AG04450 (cell line): ENCODE data around the gene PTCH1. TPM values are rescaled to one million over a fixed set of nuclear protein-coding genes. Genes with fewer than 3 reads are reported as not detected.

Experiments
- CTCF ChIA-PET: fragments of 300-600, 350-600 bp; formaldehyde crosslinking; extraction: SDS; loops from one replicate; lab custom pipeline; 2022; ENCODE audit warnings: antibody characterized with exemption, inconsistent platforms; lab: Charles Lee
- POLR2A ChIA-PET: fragments of 350-600 bp; formaldehyde crosslinking; extraction: SDS; loops from one replicate; lab custom pipeline; 2021; ENCODE audit warnings: antibody characterized with exemption, inconsistent platforms; lab: Yijun Ruan, JAX
- DNase-seq: peaks from one replicate; pipeline ENCODE4 v3.0.0-alpha.2; 2011; ENCODE audit warnings: low read depth, low spot score
- H3K27ac ChIP-seq: one replicate; pipeline ENCODE4 v1.5.1; 2012; ENCODE audit warnings: low read depth, low read length, control low read depth
- H3K27me3 ChIP-seq: one replicate; pipeline ENCODE4 v1.6.0; 2012; ENCODE audit warnings: low read length; ENCODE audit not compliant: control insufficient read depth, insufficient read depth
- H3K4me3 ChIP-seq: 2 replicates; pipeline ENCODE4 v1.5.1; 2011; ENCODE audit warnings: mild to moderate bottlenecking, low read depth, low read length, control low read depth
- H3K9me3 ChIP-seq: 2 replicates; pipeline ENCODE4 v1.5.1; 2012; ENCODE audit warnings: low read length; ENCODE audit not compliant: control insufficient read depth, insufficient read depth
- polyA plus RNA-seq: library from polyadenylated mRNA; depleted of rRNA; stranded (reverse); fragments of >200 nt; gene quantifications from 2 replicates; pipeline ENCODE4 v1.2.3, GENCODE V29; 2011
- TF ChIP-seq, protein P1 (sequence below): IDR thresholded peaks from 2 replicates; pipeline ENCODE4 v1.5.1; 2011; ENCODE audit warnings: low read depth, low read length, control low read depth, inconsistent platforms

The PTCH1 gene
- polyA plus RNA-seq, 1 experiment: 7.3 TPM

- H3K4me3 ChIP-seq: no peak overlapping the region
- no peak for DNase-seq
- H3K27ac ChIP-seq: no peak overlapping the region
- POLR2A ChIA-PET: no interaction called here
- H3K9me3 ChIP-seq: no peaks in the 10 kb centered on the region; the same call in 1 of the 2 replicates
- no peaks in the 10 kb centered on the region for H3K27me3 ChIP-seq
- CTCF ChIA-PET: interaction anchor here (0.6 to 0.7 kb wide), 2 partner anchors 70 to 805 kb away, joined by 3 read pairs; no protein-coding TSS in a partner anchor
- TF ChIP-seq, protein P1, sequence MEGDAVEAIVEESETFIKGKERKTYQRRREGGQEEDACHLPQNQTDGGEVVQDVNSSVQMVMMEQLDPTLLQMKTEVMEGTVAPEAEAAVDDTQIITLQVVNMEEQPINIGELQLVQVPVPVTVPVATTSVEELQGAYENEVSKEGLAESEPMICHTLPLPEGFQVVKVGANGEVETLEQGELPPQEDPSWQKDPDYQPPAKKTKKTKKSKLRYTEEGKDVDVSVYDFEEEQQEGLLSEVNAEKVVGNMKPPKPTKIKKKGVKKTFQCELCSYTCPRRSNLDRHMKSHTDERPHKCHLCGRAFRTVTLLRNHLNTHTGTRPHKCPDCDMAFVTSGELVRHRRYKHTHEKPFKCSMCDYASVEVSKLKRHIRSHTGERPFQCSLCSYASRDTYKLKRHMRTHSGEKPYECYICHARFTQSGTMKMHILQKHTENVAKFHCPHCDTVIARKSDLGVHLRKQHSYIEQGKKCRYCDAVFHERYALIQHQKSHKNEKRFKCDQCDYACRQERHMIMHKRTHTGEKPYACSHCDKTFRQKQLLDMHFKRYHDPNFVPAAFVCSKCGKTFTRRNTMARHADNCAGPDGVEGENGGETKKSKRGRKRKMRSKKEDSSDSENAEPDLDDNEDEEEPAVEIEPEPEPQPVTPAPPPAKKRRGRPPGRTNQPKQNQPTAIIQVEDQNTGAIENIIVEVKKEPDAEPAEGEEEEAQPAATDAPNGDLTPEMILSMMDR: no peak
Observed at GRCh38 chr9:95482621-95483020, 34.1 kb downstream of the PTCH1 start.

- H3K27ac ChIP-seq: no peak overlapping the region
- ChIA-PET CTCF (no interaction called here), POLR2A (no interaction called here)
- H3K27me3 ChIP-seq: no peaks in the 10 kb centered on the region
- no peaks in the 10 kb centered on the region for H3K9me3 ChIP-seq
- no peak for DNase-seq
- no peak overlapping the region for H3K4me3 ChIP-seq
- TF ChIP-seq, protein P1: no peak
Observed at GRCh38 chr9:95481000-95481399, 35.8 kb downstream of the PTCH1 start.

- H3K9me3 ChIP-seq: no peaks in the 10 kb centered on the region
- H3K4me3 ChIP-seq: no peak overlapping the region
- H3K27ac ChIP-seq: no peak overlapping the region
- ChIA-PET CTCF (interaction anchor here (0.6 kb wide), 1 partner anchor 12 kb away, joined by 3 read pairs; no protein-coding TSS in a partner anchor), POLR2A (no interaction called here)
- DNase-seq: no peak
- H3K27me3 ChIP-seq: no peaks in the 10 kb centered on the region
- TF ChIP-seq, protein P1: no peak
Observed at GRCh38 chr9:95480346-95480745, 36.4 kb downstream of the PTCH1 start.

GRCh38 chr9:95479330-95479729, 37.4 kb downstream of the PTCH1 start:
- Histone ChIP-seq H3K9me3 (no peaks in the 10 kb centered on the region), H3K27ac (no peak overlapping the region), H3K27me3 (no peaks in the 10 kb centered on the region), H3K4me3 (no peak overlapping the region)
- CTCF ChIA-PET: no interaction called here
- TF ChIP-seq, protein P1: no peak
- no peak for DNase-seq
- POLR2A ChIA-PET: no interaction called here

- Histone ChIP-seq H3K27me3 (no peaks in the 10 kb centered on the region), H3K27ac (no peak overlapping the region), H3K4me3 (no peak overlapping the region), H3K9me3 (no peaks in the 10 kb centered on the region)
- POLR2A ChIA-PET: no interaction called here
- no peak for DNase-seq
- TF ChIP-seq, protein P1: no peak
- CTCF ChIA-PET: interaction anchor here (0.6 kb wide), 1 partner anchor 273 kb away, joined by 3 read pairs; no protein-coding TSS in a partner anchor
Observed at GRCh38 chr9:95478335-95478734, 38.4 kb downstream of the PTCH1 start.
